GM18526 (cell line): ENCODE results near the gene TMEM141.

Experiments
- POLR2A ChIP-seq: IDR thresholded peaks from 3 replicates; pipeline ENCODE4 v1.6.1; 2011; ENCODE audit not compliant: insufficient read length; ENCODE audit errors: extremely low read depth

TMEM141 gene

GRCh38 chr9:136751244-136751643 is 39.9 kb upstream of the TMEM141 start:
- TF ChIP-seq POLR2A = no peak

GRCh38 chr9:136751814-136752213 is 39.3 kb upstream of the TMEM141 start:
- no peak for TF ChIP-seq POLR2A

GRCh38 chr9:136753371-136754058 is 37.6 kb upstream of the TMEM141 start:
- no peak for TF ChIP-seq POLR2A

- TF ChIP-seq POLR2A = no peak
These were observed 37.0 kb upstream of the TMEM141 start for GRCh38 chr9:136754059-136754572.

GRCh38 chr9:136754626-136755301 is 36.4 kb upstream of the TMEM141 start:
- TF ChIP-seq POLR2A = no peak

- no peak for TF ChIP-seq POLR2A
These were observed 35.1 kb upstream of the TMEM141 start for GRCh38 chr9:136756134-136756438.

- TF ChIP-seq POLR2A = no peak
These were observed 34.3 kb upstream of the TMEM141 start for GRCh38 chr9:136756836-136757235.

GRCh38 chr9:136757328-136757727 is 33.8 kb upstream of the TMEM141 start:
- no peak for TF ChIP-seq POLR2A

GRCh38 chr9:136757751-136758140 is 33.4 kb upstream of the TMEM141 start:
- TF ChIP-seq POLR2A = no peak

GRCh38 chr9:136759001-136759400 is 32.1 kb upstream of the TMEM141 start:
- TF ChIP-seq POLR2A = no peak

- TF ChIP-seq POLR2A = no peak
These were observed 31.5 kb upstream of the TMEM141 start for GRCh38 chr9:136759436-136760325.

- no peak for TF ChIP-seq POLR2A
These were observed 30.7 kb upstream of the TMEM141 start for GRCh38 chr9:136760424-136760823.

- TF ChIP-seq POLR2A = no peak
These were observed 29.6 kb upstream of the TMEM141 start for GRCh38 chr9:136761545-136761981.

- TF ChIP-seq POLR2A = no peak
These were observed 28.9 kb upstream of the TMEM141 start for GRCh38 chr9:136762221-136762691.

- no peak for TF ChIP-seq POLR2A
These were observed 28.1 kb upstream of the TMEM141 start for GRCh38 chr9:136762915-136763648.
